HK-2 (cell line): ENCODE data around the gene CLCNKB.

Experiments
- DNase-seq: peaks from one replicate; pipeline ENCODE4 v3.0.0-alpha.2; 2018; ENCODE audit not compliant: unreplicated experiment

CLCNKB gene

DNA sequence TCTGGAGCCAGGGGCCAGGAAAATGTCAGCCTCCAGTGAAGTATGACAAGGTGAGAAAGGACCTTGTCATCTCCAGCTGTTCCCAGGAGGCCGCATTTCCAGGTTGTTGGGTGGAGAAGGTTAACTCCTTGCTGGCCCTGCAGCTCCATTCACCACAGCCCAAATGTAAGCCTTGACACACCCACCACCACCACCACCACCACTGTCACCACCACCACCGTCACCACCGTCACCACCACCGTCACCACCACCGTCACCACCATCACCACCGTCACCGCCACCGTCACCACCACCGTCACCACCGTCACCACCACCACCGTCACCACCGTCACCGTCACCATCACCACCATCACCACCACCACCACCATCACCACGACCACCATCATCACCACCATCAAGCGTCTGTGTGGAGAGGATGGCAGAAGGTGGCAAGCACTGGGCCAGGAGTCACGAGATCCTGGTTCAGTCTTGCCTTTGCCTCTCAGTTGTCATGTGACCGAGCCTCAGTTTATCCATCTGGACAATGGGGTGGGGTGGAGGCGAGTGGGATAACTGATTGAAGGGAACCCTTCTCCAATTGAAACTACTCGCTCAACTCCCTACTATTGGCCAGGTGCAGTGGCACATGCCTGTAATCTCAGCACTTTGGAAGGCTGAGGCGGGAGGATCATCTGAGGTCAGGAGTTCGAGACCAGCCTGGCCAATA is 51.0 kb downstream of the CLCNKB start:
- no peak for DNase-seq

DNA sequence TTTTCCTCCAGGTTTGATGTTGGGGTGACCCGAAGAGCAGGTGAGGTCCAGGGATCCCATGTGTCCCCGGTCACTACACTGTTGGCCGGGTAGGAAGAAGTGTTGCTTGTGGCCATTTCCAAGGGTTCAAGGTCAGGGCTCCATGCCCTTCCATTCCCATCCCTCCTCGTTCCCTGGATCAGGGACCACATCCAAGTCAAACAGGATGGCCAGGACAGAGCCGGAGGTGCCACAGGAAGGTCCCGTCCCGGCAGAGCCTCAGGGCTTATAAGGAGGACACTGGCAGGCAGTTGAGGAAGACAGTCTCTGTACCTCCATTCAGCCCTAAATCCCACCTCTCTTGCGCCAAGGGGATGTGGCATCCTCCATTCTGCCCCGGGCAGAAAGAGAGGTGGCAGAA is 51.9 kb downstream of the CLCNKB start:
- DNase-seq: no peak

DNA sequence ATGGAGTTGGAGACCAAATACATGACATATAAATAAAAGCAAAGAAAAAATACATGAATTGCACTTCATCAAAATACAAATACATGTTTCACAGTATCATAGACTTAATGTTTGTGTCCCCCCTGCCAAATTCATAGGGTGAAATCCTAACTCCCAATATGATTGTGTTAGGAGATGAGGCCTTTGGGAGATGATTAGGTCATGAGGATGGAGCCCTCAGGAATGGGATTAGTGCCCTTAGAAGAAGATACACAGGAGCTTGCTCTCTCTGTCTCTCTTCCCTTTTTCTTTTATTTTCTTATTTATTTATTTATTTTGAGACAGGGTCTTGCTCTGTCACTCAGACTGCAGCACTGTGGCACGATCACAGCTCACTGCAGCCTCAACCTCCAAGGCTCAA is 55.8 kb downstream of the CLCNKB start:
- no peak for DNase-seq

DNA sequence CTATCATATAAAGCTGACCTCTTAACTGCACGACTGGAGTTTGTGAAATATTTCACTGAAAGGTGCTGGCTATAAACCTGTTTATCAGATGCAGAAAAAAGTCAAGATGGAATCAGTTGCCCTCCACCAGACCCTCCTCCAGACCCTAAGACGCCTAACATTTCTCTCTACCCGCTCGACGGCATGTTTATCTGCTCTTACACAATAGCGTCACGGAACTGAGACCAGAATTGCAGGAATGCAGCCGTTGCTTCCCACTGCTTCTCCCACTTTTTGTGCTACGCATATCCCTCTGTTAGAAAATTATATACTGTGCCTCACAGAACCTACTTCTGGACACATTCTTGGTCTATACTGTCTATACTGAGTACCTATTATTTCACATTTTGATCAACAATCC is 58.0 kb downstream of the CLCNKB start:
- no peak for DNase-seq
